GM19240 (cell line): ENCODE measurements around the gene RADIL.

Source experiments
- DNase-seq: peaks from one replicate; pipeline ENCODE4 v3.0.0; 2011; ENCODE audit warnings: low spot score; ENCODE audit not compliant: insufficient read length

RADIL gene

GRCh38 chr7:4832711-4833110, 50.8 kb downstream of the RADIL start:
- no peak for DNase-seq

GRCh38 chr7:4831723-4832495, 51.6 kb downstream of the RADIL start:
- DNase-seq = no peak

- no peak for DNase-seq
These were observed 53.3 kb downstream of the RADIL start for GRCh38 chr7:4830176-4830575.

GRCh38 chr7:4828720-4829383, 54.7 kb downstream of the RADIL start:
- no peak for DNase-seq

- DNase-seq = no peak
These were observed 58.4 kb downstream of the RADIL start for GRCh38 chr7:4825081-4825480.

- DNase-seq = no peak
These were observed 59.3 kb downstream of the RADIL start for GRCh38 chr7:4824120-4824775.

GRCh38 chr7:4823441-4824119, 59.9 kb downstream of the RADIL start:
- no peak for DNase-seq

GRCh38 chr7:4822677-4823076, 60.8 kb downstream of the RADIL start:
- no peak for DNase-seq

- DNase-seq = no peak
These were observed 62.5 kb downstream of the RADIL start for GRCh38 chr7:4820967-4821471.

- no peak for DNase-seq
These were observed 63.0 kb downstream of the RADIL start for GRCh38 chr7:4820405-4820966.

- DNase-seq = no peak
These were observed 63.7 kb downstream of the RADIL start for GRCh38 chr7:4819560-4820404.

GRCh38 chr7:4818000-4818794, 65.3 kb downstream of the RADIL start:
- no peak for DNase-seq

GRCh38 chr7:4817178-4817901, 66.2 kb downstream of the RADIL start:
- no peak for DNase-seq

- DNase-seq = no peak
These were observed 67.0 kb downstream of the RADIL start for GRCh38 chr7:4816419-4817080.

- no peak for DNase-seq
These were observed 67.7 kb downstream of the RADIL start for GRCh38 chr7:4815609-4816418.

- no peak for DNase-seq
These were observed 68.4 kb downstream of the RADIL start for GRCh38 chr7:4815121-4815520.

GRCh38 chr7:4814433-4814832, 69.1 kb downstream of the RADIL start:
- DNase-seq = no peak

- no peak for DNase-seq
These were observed 73.8 kb downstream of the RADIL start for GRCh38 chr7:4809666-4810065.
